ENCODE measurements around the gene PGGT1B.
A peak's percentile ranks its signal among the peaks of the same experiment; 100 is the strongest.

PGGT1B gene

DNA sequence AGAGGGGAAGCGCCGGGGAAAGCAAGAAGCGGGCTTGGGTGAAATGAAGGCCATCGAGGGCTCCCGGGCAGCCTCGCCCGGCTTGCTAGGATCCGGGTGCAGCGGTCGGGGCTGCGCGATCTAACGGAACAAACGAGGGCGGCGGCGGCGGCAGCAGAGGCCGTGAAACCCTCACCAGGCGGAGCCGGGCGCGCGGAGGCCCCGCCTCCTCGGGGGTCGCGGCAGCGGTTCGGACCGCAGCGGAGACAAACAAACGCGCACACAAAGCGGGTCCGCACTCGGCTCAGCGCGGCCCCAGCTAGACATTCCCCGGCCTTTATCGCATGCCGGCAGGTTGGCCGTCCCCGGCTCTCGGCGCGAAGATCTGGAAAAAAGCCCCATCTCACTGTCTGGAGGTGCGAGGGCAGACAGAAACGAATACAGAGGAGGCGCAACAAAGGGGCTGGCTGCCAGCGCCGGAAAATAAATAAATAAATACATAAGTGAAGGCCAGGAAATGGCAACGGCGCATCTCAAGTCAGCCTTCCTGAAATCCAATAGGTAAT lies 82.4 kb downstream of the PGGT1B start:
- no peaks in the 10 kb centered on the region for H4K20me1 ChIP-seq (ENCODE audit: control insufficient read depth, insufficient read depth, low read depth, low read length)
- H3K27me3 ChIP-seq (ENCODE audit: control insufficient read depth, low read length) = peaks cover 38% of the 10 kb centered on the region
- no peaks in the 10 kb centered on the region for H3K79me2 ChIP-seq (ENCODE audit: control insufficient read depth, low read length)
- no peaks in the 10 kb centered on the region for H3K36me3 ChIP-seq (ENCODE audit: control insufficient read depth, low read length)
- peaks cover 9% of the 10 kb centered on the region for H3F3A ChIP-seq (ENCODE audit: control insufficient read depth, insufficient read depth)
- TF ChIP-seq, protein P1, sequence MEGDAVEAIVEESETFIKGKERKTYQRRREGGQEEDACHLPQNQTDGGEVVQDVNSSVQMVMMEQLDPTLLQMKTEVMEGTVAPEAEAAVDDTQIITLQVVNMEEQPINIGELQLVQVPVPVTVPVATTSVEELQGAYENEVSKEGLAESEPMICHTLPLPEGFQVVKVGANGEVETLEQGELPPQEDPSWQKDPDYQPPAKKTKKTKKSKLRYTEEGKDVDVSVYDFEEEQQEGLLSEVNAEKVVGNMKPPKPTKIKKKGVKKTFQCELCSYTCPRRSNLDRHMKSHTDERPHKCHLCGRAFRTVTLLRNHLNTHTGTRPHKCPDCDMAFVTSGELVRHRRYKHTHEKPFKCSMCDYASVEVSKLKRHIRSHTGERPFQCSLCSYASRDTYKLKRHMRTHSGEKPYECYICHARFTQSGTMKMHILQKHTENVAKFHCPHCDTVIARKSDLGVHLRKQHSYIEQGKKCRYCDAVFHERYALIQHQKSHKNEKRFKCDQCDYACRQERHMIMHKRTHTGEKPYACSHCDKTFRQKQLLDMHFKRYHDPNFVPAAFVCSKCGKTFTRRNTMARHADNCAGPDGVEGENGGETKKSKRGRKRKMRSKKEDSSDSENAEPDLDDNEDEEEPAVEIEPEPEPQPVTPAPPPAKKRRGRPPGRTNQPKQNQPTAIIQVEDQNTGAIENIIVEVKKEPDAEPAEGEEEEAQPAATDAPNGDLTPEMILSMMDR (IDR thresholded peaks at IDR 0.05; ENCODE audit: low read depth, low read length, poor library complexity, severe bottlenecking) = no peak
- TF ChIP-seq EZH2phosphoT487 (IDR thresholded peaks at IDR 0.05; ENCODE audit: borderline replicate concordance, low read length) = peak; percentile 83; the same call in 1 of the 2 replicates
- H3K4me1 ChIP-seq (ENCODE audit: control insufficient read depth, low read length) = peaks cover 12% of the 10 kb centered on the region
- H3K27ac ChIP-seq (ENCODE audit: low read depth, low read length) = no peak overlapping the region
- peak overlapping the region; percentile 71 for H3K4me3 ChIP-seq (ENCODE audit: low read length)
- no peaks in the 10 kb centered on the region for H3K9me3 ChIP-seq (ENCODE audit: control insufficient read depth, insufficient read depth, low read length)
- H3K4me2 ChIP-seq (ENCODE audit: low read length) = peak overlapping the region; percentile 70
- H3K9me2 ChIP-seq (replicated peaks; ENCODE audit: control insufficient read depth, low read length) = no peaks in the 10 kb centered on the region

DNA sequence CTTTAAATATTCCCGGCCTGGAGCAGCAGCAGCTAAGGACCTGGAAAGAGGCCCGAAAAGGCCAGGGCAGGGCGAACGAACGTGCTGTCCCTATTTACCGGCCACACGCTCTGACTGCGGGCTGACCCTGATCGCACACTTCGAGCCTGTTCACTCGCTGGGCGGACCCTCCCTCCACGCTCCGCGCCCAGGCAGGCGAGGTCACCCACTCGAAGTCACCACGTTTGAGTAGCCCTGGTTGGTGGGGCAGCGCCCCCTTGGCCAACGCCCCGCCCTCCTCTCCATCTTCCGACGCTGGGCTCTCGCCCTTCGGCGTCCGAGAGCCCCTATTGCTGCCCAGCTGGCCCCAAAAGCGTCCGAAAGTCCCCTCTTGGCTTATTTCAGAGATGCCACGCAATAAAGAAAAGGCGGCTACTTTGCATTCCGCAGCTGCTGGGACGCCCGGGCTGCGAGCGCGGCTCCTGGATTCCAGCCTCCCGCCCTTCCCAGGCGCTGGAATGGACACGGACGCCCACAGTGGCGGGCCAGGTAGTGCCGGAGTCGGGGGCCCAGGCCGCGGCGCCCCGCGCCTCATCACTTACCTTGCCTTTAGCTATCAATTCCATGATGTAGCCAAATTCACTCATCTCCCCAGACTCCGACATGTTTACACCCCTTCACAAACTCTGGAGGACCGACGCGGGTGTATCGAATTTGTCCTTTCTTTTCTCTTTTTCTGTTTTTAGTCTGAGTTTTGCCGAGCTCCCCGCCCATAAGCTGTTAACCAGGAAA lies 83.1 kb downstream of the PGGT1B start:
- Histone ChIP-seq H3F3A (ENCODE audit: control insufficient read depth, insufficient read depth) (peaks cover 9% of the 10 kb centered on the region), H3K27me3 (ENCODE audit: control insufficient read depth, low read length) (peaks cover 38% of the 10 kb centered on the region), H4K20me1 (ENCODE audit: control insufficient read depth, insufficient read depth, low read depth, low read length) (no peaks in the 10 kb centered on the region), H3K4me2 (ENCODE audit: low read length) (peak overlapping the region; percentile 70), H3K27ac (ENCODE audit: low read depth, low read length) (no peak overlapping the region), H3K4me3 (ENCODE audit: low read length) (peak overlapping the region; percentile 71), H3K4me1 (ENCODE audit: control insufficient read depth, low read length) (peaks cover 12% of the 10 kb centered on the region), H3K9me2 (replicated peaks; ENCODE audit: control insufficient read depth, low read length) (no peaks in the 10 kb centered on the region), H3K9me3 (ENCODE audit: control insufficient read depth, insufficient read depth, low read length) (no peaks in the 10 kb centered on the region), H3K36me3 (ENCODE audit: control insufficient read depth, low read length) (no peaks in the 10 kb centered on the region), H3K79me2 (ENCODE audit: control insufficient read depth, low read length) (no peaks in the 10 kb centered on the region)
- TF ChIP-seq, protein P1 (IDR thresholded peaks at IDR 0.05; ENCODE audit: low read depth, low read length, poor library complexity, severe bottlenecking) = no peak
- TF ChIP-seq EZH2phosphoT487 (IDR thresholded peaks at IDR 0.05; ENCODE audit: borderline replicate concordance, low read length) = no peak

DNA sequence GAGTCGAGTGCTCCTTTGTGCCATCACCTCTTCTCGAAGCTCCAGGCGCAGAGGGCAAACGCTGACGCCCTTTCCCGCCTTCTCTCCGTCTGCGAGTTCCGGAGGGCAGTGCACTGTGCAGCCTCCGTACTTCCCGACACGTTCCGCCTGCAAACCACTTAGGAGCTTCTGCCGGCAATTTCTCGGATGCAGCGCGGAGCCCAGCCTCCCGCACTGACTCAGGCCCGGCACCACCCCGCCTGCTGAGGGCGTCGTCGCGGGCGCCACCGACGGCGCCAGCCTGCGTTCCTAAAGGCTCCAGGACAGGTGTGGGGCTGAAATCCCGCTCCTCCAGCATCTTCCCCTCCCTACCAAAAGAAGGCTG lies 83.7 kb downstream of the PGGT1B start:
- Histone ChIP-seq H3K4me1 (ENCODE audit: control insufficient read depth, low read length) (peaks cover 12% of the 10 kb centered on the region), H3K4me2 (ENCODE audit: low read length) (peak overlapping the region; percentile 70), H3K9me2 (replicated peaks; ENCODE audit: control insufficient read depth, low read length) (no peaks in the 10 kb centered on the region), H3K27ac (ENCODE audit: low read depth, low read length) (no peak overlapping the region), H4K20me1 (ENCODE audit: control insufficient read depth, insufficient read depth, low read depth, low read length) (no peaks in the 10 kb centered on the region), H3K36me3 (ENCODE audit: control insufficient read depth, low read length) (no peaks in the 10 kb centered on the region), H3K27me3 (ENCODE audit: control insufficient read depth, low read length) (peaks cover 38% of the 10 kb centered on the region), H3F3A (ENCODE audit: control insufficient read depth, insufficient read depth) (peaks cover 9% of the 10 kb centered on the region), H3K9me3 (ENCODE audit: control insufficient read depth, insufficient read depth, low read length) (no peaks in the 10 kb centered on the region), H3K79me2 (ENCODE audit: control insufficient read depth, low read length) (no peaks in the 10 kb centered on the region), H3K4me3 (ENCODE audit: low read length) (peak overlapping the region; percentile 71; the same call in 1 of the 2 replicates)
- TF ChIP-seq, protein P1 (IDR thresholded peaks at IDR 0.05; ENCODE audit: low read depth, low read length, poor library complexity, severe bottlenecking) = no peak
- TF ChIP-seq EZH2phosphoT487 (IDR thresholded peaks at IDR 0.05; ENCODE audit: borderline replicate concordance, low read length) = no peak

Data from DOHH2 (cell line).